Measurements from ENCODE around the gene TRIM63.

- TF ChIP-seq, protein P1, sequence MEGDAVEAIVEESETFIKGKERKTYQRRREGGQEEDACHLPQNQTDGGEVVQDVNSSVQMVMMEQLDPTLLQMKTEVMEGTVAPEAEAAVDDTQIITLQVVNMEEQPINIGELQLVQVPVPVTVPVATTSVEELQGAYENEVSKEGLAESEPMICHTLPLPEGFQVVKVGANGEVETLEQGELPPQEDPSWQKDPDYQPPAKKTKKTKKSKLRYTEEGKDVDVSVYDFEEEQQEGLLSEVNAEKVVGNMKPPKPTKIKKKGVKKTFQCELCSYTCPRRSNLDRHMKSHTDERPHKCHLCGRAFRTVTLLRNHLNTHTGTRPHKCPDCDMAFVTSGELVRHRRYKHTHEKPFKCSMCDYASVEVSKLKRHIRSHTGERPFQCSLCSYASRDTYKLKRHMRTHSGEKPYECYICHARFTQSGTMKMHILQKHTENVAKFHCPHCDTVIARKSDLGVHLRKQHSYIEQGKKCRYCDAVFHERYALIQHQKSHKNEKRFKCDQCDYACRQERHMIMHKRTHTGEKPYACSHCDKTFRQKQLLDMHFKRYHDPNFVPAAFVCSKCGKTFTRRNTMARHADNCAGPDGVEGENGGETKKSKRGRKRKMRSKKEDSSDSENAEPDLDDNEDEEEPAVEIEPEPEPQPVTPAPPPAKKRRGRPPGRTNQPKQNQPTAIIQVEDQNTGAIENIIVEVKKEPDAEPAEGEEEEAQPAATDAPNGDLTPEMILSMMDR (CRISPR knock-in tag; IDR thresholded peaks at IDR 0.05): no peak
- no peak for TF ChIP-seq NFYB (CRISPR knock-in tag; IDR thresholded peaks at IDR 0.05)
- TF ChIP-seq ZIK1 (CRISPR knock-in tag; IDR thresholded peaks at IDR 0.05; ENCODE audit: borderline replicate concordance, low read depth): no peak
- no peak for TF ChIP-seq ATF7-NPFF (CRISPR knock-in tag; IDR thresholded peaks at IDR 0.05; ENCODE audit: low read depth)
These were observed 25.5 kb downstream of the TRIM63 start for GRCh38 chr1:26041978-26042377.
